Lower lobe of right lung (tissue), 2 donors: ENCODE measurements around the gene MRPS22. TPM values are rescaled to one million over a fixed set of nuclear protein-coding genes. Genes with fewer than 3 reads are reported as not detected.

ENCODE experiments used
- ATAC-seq, 2 donors: fragments of 200-7000 bp; cut with Tn5 transposase; one replicate each; pipeline ENCODE4 v1.9.1; 2020 to 2022; ENCODE audit warnings: mild to moderate bottlenecking in 2 of 2, moderate library complexity in 2 of 2
- DNase-seq: peaks from one replicate; pipeline ENCODE4 v3.0.0-alpha.2; 2020
- H3K27ac ChIP-seq: fragments of 200-600 bp; one replicate; pipeline ENCODE4 v1.8.0; 2022
- H3K27me3 ChIP-seq: fragments of 200-600 bp; one replicate; pipeline ENCODE4 v1.8.0; 2022; ENCODE audit warnings: low read depth
- H3K36me3 ChIP-seq: fragments of 200-600 bp; one replicate; pipeline ENCODE4 v1.8.0; 2022; ENCODE audit warnings: mild to moderate bottlenecking
- H3K4me1 ChIP-seq: fragments of 200-600 bp; one replicate; pipeline ENCODE4 v1.8.0; 2022
- H3K4me3 ChIP-seq: fragments of 200-600 bp; one replicate; pipeline ENCODE4 v1.8.0; 2022; ENCODE audit warnings: mild to moderate bottlenecking
- H3K9me3 ChIP-seq: fragments of 200-600 bp; one replicate; pipeline ENCODE4 v1.8.0; 2022
- CTCF ChIP-seq: fragments of 200-600 bp; IDR thresholded peaks from one replicate; pipeline ENCODE4 v1.8.0; 2022; ENCODE audit warnings: antibody characterized with exemption, mild to moderate bottlenecking
- intact Hi-C: fragments of 100-400 bp; cut with DNase I; formaldehyde crosslinking; loops from one replicate; pipeline ENCODE4 v1.11.0; 2022
- long read RNA-seq: library from polyadenylated mRNA; unstranded; transcript quantifications from one replicate; pipeline ENCODE4 v2.0.0, GENCODE V29; 2021
- total RNA-seq: library from RNA; stranded (reverse); fragmentation: NEBNext Ultra II Directional; extraction: Animal tissue kit (Norgen Biotek cat#: 25700); gene quantifications from one replicate; pipeline ENCODE4 v1.2.1, GENCODE V29; 2021
- donor health status: DM: no; HTN: yes; CAD: no; lungs with severe emphysema.

MRPS22 gene
- total RNA-seq = 35.6 TPM
- long read RNA-seq, transcript MRPS22-201 (8 exons, 1,120 nt) = major isoform, 30 of 36 reads
- long read RNA-seq, partial matches to known transcripts = 2 of 36 reads
- long read RNA-seq, other reads (novel, unspliced or antisense) = 1 of 36 reads

GRCh38 chr3:139343895-139344856 is at the start of gene MRPS22:
TSS of gene MRPS22 (plus strand) at chr3:139344020. CDS start at chr3:139344027, 7 bp downstream.
- intact Hi-C loops = no loop called here
- Histone ChIP-seq H3K4me1 (peaks cover 19% of the 10 kb centered on the region), H3K4me3 (peak within 1 kb of the TSS; percentile 69), H3K27me3 (no peaks in the 10 kb centered on the region), H3K27ac (peak within 1 kb of the TSS; percentile 85), H3K9me3 (no peaks in the 10 kb centered on the region), H3K36me3 (peaks cover 25% of the 10 kb centered on the region)
- ATAC-seq (peak; percentile 94 to 99), DNase-seq (peak; percentile 86)
- no peak for TF ChIP-seq CTCF

DNA sequence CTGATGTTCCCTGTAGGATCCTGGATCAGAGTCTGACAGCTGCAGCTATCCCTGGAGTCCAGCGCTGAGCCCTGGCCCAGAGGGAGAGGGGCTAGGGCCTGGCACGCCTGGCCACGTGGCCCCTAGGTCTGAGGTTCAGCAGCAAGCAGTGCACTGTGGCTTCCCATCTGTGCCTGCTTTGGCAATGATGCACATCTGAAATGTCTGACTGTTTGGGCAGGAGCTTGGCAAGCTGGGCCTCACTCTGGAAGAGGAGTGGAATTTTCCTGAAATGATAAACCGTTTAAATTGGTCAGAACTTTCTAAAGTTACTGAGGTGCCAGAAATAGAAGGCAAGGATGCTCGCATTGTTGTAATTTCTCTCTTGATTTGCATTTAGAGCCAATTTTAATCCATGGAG is 48.8 kb upstream of the MRPS22 start:
- no peak for DNase-seq
- no peak for ATAC-seq
- no peaks in the 10 kb centered on the region for H3K27me3 ChIP-seq
- H3K4me1 ChIP-seq = no peaks in the 10 kb centered on the region
- intact Hi-C loops = no loop called here
- no peak overlapping the region for H3K4me3 ChIP-seq
- no peaks in the 10 kb centered on the region for H3K9me3 ChIP-seq
- H3K36me3 ChIP-seq = no peaks in the 10 kb centered on the region
- no peak overlapping the region for H3K27ac ChIP-seq
- no peak for TF ChIP-seq CTCF

GRCh38 chr3:139296141-139296718 is 47.6 kb upstream of the MRPS22 start:
- no peak for ATAC-seq
- intact Hi-C loops = no loop called here
- TF ChIP-seq CTCF = no peak
- Histone ChIP-seq H3K27me3 (no peaks in the 10 kb centered on the region), H3K36me3 (no peaks in the 10 kb centered on the region), H3K4me1 (no peaks in the 10 kb centered on the region), H3K27ac (no peak overlapping the region), H3K4me3 (no peak overlapping the region), H3K9me3 (no peaks in the 10 kb centered on the region)
- DNase-seq = no peak

- ATAC-seq (no peak), DNase-seq (no peak)
- Histone ChIP-seq H3K36me3 (no peaks in the 10 kb centered on the region), H3K4me1 (no peaks in the 10 kb centered on the region), H3K27ac (no peak overlapping the region), H3K27me3 (no peaks in the 10 kb centered on the region), H3K9me3 (no peaks in the 10 kb centered on the region), H3K4me3 (no peak overlapping the region)
- TF ChIP-seq CTCF = no peak
- intact Hi-C loops = no loop called here
These were observed 46.1 kb upstream of the MRPS22 start for GRCh38 chr3:139297588-139298311.
